Bone marrow (tissue), 2 donors: Measurements from ENCODE around the gene TST.

ENCODE experiments used
- DNase-seq, 2 donors: peaks; one replicate each; lab custom pipeline; 2025; lab: John Stamatoyannopoulos, UW

Gene TST

DNA sequence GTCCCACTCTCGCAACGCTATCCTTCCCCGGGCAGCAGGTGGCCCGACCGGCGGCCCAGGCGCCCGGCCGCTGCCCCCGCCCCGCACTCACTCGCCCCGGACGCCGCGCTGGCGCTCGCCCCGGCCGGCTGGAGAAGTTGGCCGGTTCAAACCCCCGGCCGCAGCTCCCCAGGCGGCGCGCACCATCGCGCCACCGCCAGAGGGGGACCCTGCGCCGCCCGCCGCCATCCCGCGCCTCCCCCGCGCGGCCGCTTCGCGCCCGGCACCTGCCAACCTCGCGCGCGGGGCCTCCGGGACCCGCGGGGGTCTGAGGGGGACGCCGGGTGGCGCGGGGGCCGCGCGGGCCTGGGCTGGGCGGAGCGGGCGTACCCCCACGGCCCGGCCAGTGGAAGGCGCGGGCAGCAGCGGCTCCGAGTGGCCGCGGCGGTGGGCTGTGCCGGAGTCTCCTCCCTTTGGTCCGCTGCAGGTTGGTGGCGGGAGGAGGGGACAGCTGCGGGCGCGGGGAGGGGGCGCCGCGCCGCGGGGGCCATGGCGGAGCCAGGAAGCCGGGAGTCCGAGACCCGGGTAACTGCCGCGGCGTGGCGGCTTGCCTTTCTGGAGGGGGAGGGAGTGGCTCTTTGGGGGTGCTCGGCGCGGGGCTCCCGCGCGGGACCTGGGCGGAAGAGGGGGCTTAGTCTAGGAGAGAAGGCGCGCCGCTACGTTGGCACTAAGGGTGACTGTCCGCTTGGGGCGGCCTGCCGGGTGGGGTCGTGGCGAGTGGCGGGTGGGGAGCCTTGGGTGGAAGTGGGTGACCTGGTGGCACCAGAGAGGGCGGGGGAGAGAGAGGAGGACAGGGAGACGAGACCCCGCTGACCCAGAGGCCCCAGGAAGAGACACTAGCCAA is at the start of gene TST, which contains the start of gene MPST:
TSS of gene TST (minus strand) at position 139 of the 883 bp plus-strand sequence. CDS start 715 bp downstream, outside the sequence.
TSS of gene MPST (plus strand) at position 434 of the 883 bp plus-strand sequence. CDS start at position 529, 95 bp downstream.
- DNase-seq = peak; percentile 18 to 57

DNA sequence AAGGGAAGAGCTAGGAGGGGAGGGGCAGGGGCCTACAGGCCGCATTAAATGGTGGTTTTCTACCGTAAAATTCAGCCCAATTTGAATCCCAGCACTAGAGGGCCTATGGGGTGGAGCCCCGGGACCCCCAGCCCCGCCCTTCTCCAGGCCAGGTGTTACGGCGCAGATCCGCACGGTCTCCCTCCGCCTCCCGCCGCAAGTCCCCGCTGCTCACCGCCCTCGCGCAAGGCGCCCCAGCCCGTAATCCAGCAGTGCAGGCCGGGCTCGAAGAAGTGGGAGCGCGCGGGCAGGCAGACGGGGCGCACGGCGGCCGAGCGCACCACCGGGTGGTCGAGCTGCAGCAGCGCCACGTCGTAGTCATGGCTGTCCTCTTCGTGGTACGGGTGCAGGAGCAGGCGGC is 49.6 kb upstream of the TST start:
- no peak for DNase-seq

DNA sequence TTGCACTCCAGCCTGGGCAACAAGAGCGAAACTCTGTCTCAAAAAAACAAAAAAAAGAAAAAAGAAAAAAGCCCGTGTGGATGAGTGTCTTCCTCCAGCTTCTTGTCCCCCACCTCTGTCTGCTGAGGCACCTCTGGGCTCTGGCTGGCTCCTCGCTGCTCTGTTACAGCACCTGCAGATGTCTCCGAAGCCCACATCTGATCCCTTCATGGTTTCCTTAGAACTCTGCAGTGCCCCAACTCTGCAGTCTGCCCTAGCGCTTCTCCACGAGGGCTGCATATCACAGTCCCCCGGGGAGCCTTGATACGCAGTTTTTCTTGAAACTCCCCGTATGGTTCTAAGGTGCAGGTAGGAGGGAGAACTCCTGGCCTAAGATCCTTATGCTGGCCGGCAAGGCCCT is 48.2 kb upstream of the TST start:
- no peak for DNase-seq

DNA sequence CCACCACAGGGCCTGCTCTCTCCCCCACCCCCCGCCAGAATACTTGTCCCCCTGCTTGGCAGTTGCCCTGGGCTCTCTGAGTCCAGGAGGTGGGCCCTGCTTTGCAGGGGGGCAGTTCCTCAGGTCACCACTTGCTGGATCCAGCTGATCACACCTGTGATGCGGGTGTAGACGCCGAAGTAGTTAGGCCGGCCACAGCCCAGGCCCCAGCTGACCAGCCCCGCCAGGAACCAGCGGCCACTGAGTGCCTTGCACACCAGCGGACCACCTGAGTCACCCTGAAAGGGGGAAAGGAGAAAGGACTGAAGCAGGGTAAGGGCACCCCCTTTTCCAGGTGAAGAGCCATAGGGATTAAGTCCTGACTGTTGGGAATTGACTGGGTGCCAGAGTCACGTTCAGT is 46.7 kb upstream of the TST start:
- DNase-seq = no peak

DNA sequence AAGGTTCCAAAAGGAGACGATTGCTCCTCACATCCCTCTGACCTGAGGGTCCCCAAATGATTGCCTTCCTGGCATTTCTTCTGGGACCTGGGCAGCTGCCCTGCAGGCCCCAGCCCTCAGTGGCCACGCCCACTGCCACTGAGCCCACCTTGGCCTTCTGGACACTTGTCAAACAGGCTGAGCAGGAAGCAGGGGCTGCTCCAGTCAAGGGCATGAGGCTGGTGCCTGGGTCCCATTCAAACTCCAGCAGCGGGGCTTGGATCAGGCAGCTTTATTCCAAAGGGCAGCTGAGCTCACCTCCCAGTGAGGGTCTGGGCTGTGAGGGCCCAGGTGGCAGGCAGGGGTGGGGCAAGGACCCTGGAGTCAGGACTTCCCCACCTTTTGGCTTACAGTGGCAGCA is 45.9 kb upstream of the TST start:
- DNase-seq = no peak

DNA sequence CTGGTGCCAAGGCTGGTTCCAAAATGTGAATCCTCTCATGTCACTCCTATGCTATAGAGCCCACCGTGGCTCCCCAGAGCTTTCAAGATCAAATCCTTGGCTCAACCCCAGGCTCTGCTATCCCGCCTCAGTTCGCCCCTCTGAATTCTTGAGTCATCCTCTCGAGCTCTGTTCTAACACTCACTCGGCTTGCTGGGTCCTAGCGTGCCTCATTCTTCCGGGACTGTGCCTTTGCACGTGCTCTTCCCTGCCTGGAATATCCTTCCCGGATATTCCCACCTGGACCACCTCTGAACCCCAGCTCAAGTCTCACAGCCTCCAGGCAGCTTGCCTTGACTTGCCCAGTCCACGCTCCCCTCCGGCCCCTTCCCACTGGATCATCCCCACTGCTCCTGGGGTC is 45.3 kb upstream of the TST start:
- DNase-seq = no peak

DNA sequence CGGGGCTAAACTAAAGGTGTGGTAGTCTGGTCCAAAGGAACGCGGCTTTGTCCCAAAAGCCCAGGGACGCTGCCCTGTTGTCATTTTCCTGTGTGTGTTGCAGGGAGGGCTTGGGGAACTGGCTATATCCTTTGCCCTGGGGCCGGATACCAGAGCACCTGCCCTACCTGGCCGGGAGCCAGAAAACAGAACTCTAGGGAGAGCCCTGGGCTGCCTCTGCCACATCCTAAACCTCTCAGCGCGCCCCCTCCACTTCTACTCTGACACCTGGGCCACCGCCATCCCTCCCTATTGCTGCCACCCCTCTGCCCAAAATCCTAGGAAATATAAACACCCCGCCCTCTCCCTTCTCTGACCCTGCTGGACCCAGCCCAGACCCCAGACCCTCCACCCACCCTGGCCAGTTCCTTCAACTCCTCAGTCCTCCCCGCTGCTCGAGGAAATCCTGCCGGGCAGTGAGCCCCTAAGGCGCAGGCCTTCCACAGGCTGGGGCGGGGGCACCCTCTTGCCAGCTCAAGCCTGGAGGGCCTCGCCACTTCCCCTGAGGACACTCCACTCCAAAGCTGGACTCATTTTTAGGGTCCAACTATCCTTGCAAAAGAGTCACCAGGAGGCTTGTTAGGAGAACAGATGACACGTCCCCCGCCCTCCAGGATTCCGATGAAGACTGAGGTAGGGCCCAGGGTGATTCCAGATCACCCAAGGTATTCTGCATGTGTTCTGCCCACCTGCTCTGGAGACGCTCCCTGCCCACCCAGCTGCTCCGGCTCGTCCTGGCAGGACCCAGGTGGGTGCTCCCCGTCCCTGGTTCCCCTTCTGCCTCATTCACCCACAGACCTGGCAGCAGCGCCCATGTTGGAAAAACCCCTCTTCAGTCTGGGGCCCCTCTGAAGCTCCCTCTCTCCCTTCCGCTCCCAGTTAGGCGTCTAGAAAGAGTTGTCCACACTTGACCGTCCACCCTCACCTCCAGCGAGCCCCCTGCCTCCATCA is 44.5 kb upstream of the TST start:
- no peak for DNase-seq

DNA sequence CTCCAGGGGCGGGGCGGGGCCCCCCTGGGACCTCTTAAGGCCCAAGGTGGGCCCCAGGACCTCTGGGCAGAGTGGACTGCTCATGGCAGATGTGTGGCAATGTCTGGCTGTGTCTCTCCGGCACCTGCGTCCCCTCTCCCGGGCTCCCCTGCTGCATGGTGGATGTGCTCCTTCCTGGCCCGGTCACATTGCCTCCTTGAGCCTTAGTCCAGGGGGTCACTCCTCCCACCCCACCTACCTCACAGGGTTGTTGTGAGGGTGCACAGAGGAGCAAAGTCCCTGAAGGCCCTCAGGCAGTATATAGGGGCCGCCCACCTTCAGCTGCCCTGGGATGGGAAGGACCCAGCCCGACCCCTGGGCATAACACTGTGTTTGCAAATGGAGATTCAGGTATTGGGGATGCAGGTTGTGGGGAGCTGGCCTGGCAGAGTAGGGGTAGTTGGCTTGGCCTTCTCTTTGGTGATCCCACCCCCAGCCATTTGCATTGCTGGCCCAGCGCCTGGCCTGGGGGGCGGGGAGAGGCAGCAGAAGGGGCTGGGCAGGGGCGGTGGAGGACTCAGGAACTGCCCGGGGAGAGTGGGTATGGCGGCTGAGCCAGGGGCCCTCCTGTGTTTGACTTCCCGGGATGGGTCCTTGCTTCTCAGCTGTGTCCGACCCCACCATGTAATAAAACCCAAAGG is 43.6 kb upstream of the TST start:
- DNase-seq = no peak

DNA sequence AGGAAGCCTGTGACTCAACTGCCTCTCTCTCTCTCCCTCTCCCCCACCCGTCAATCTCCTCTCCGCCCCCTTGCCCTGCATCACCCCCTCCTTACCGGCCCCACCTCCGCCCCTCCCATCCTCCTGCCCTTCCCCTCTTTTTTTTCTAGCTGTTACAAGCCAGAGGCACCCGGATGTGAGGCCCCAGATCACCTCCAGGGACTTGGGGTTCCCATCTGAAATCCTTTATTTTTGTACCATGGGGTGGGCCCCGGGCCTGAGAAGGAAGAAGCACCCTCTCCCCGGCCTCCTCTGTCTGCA is 43.1 kb upstream of the TST start:
- no peak for DNase-seq

DNA sequence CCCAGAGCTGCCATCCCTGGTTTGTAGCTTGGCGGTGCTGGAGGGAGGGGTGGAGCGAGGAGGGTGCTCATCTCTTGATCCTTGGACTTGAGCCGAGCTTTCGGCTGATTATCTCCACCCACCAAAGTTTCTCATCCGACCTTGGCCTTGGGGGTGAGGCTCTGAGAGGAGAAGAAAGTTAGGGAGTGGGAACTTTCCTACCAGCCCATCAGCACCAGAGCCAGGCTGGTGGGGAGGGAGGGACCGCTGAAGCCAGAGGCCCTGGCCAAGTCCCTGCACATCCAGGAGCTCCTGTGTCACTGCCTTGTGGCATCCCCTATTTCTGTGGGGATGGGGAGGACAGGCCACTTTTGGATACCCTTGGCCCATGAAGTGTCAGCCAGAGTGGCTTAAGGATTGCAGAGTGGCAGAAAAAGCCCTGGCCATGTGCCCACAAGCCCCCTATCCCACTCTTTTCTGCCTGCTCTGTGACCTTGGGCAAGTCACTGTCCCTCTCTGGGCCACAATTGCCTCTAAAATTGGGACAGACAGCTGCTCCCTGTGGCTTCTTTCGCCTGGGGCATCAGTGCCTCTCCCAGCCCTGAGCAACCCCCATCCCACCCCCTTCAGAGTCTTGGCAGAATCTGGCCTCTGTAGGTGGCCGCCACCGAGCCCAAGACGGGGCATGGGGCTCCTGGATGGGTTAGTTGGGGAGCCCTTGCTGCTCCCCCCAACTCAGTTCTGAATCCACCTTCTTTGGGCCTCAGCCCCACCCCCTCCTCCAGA is 42.5 kb upstream of the TST start:
- no peak for DNase-seq

DNA sequence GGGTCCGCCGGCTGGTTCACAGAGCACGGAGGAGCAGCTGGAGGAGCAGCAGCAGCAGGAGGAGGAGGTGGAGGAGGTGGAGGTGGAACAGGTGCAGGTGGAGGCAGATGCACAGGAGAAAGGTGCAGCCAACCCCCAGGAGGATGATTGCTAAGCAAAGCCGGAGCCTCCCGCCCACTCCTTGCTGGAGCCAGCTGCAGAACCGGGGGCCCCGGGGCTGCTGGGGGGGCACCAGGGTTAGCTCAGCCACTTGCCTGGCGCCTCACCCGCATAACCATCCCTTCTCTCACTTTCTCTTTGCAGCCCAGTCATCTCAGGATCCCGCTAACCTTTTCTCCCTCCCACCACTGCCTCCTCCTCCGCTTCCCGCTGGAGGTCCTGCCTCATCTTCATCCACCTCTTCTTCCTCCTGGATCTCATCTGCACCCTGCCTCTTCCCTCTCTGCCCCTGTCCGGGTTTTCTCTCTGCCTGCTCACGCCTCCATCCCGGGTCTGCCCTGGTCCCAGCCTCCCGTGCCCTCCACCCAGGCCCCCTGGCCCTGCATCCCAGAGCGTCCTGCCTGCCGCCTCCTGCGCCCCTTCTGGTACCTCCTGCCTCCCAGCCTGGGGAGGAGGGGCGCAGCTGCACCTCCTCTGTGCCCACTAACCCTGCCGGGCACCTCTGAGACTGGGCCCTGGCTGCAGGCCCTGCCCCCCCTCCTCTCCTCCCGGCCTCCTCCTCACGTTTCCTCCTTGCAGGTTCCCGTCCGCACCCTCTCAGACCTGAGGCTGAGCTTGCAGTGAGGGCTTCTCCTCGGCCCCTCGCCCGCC is 41.8 kb upstream of the TST start:
- DNase-seq = no peak

DNA sequence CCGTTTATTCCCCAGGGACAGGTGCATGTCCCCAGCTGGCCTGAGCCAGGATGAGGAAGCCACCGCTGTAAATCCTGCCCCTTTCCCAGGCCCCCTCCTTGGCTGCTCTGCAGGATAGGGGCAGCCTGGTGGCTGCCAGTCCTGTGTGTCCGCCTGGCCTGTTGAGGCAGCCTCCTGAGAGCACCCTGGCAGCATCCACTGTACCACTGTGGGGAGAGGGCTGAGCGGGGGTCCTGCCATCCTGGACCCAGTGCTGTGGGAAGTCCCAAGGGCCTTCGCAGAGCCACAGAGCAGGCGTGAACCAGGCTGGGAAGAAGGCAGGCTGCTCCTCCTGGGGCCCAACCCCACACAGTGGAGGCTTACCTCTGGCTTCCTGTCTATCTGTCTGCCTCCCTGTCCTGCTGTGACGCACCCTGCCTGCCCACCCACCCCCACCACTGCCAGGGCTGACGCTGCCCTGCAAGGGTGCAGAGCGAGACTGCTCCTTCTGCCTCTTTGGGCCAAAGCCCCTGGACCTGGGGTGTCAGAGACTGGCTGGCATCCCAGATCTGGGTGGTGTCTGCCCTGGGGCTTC is 40.7 kb upstream of the TST start:
- no peak for DNase-seq

DNA sequence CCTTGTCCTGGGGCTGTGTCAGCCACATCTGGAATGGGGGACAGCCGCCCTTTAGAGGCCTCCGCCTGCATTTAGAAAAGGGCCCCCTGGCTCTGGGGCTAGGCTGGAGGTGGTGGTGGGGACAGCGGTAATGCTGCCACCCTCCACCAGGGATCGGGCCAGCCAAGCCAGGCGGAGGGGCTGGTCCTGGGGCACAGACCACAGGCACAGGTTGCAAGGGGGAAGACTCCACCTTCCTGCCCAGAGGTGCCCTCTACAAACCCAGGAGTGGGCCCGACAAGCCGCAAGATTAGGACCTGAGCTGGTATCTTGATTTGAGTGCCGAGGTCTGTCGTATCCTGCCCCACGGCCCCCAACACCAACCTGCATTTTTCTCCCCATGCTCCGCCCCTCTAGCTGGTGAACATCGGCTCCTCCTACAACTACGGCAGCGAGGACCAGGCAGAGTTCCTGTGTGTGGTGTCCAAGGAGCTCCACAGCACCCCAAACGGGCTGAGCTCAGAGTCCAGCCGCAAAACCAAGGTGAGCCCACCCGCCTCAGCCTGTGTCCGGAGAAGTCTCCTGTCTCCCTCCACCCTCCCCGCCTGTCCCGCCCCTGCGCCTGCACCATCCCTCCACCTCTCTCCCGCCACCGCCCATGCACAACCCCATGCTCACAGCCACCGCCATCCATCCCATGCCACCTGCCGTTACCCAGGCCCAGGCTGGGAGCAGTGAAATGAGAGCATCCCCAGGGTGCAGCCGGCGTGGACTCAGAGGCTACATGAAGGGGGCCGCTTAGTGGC is 39.9 kb upstream of the TST start:
- no peak for DNase-seq

DNA sequence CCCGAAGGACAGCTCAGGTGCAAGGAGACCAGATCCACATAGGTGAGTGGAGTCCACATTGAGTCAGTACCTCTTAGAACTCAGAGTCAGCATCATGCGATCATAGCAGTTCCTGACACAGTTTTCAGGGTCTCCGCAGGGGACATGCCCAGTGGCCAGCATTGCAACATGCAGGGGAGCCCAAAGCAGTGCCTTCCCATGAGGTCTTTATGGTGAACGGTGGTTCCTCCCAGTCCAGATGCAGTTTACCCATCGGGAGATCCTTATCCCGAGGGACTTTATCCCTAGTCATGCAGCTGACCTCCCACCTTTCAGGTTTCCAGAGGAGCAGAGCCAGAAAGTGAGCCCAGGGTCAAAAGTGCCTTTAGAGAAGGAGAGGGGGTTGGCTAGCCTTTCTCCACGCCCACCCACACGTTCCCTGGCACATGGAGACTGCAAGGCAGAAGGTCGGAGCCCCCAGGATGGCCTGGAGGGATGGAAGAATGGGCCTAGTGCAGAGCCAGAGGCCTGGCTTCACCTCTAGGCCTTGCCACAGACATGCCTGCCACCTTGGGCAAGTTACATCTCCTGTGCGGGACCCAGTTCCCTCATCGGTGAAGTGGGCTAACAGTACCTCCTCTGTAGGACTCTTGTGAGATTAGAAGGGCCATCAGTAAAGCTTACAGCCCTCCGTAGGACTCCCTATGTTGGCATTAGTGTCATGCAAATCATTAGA is 38.7 kb upstream of the TST start:
- DNase-seq = no peak

DNA sequence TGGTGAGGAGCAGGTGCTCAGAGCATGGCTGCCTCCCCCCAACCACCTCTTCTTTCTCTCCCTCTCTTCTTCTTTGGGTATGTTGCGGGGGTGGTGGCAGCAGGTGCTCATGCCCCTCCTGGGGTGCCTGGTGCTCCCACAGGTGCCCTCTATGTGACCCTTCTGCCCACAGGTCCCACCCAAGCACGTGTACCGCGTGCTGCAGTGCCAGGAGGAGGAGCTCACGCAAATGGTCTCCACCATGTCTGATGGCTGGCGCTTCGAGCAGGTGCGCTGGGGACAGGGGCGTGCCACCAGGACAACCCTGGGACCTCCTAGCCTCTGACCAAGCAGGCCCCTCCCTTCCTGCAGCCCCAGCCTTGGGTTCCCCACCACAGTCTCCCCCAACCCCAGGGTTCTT is 38.0 kb upstream of the TST start:
- DNase-seq = no peak

DNA sequence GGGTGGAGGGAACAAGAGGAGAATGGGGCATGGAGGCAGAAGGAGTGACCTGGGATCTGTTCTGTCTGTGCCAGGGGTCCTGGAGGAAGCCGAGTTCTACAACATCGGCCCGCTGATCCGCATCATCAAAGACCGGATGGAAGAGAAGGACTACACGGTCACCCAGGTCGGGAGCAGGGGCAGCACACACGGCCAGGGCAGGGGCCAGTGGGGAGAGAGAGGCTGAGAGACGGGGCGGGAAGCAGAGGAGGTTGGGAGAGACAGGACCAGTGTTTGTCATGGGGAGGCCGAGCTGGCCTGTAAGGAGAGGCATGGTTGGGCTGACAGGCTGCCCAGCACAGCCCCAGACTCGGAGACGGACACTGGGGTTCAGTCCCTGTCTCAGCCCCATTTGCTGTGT is 37.0 kb upstream of the TST start:
- DNase-seq = no peak

DNA sequence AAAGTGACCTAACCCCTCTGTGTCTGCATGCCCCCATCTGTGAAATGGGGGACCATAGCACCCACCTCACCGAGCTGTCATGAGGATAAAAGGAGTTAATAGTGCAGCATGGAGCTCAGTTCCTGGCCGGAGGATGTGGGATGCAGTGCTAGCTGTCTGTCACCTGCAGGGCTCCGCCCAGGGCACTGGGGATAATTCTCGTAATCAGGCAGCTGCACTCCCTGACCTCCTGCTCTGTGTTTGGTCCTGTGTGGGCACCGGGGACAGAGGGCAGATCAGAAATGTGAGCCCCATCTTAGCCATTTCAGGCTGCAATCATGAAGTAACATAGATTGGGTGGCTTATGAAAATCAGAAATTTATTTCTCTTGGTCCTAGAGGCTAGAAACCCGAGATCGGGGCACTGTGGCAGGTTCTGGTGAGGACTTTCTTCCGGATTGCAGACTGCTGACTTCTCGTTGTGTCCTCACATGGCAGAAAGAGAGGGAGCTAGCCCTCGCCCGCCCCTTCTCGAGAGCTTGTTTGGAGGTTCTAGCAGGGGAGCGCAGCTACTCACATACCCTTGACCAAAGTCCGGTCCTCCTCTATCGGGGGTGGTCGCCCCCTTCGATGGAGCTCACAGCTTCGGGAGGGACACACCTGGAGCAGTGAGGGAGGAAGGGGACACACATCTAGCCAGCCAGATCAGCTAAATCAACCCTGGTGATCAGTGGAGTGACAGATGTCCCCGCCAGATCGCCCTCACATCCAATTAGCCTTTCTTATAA is 35.5 kb upstream of the TST start:
- DNase-seq = no peak

DNA sequence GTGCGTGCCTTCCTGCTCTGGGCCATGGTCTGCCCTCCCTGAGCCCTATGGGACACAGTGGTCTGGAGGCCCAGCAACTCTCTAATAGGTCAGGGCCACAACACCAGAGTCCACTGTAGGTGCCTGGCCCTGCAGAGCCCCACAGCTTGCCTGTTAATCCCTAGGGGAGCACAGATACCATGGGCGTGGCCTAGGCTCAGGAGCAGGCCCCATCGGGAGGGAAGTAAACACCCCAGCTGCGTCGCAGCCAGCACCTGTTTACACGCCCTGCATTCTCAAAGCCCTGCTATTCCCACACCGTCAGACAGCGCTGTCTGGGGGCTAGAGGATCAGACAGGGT is 34.8 kb upstream of the TST start:
- DNase-seq = no peak
